ENCODE measurements around the gene IFNB1. TPM values are rescaled to one million over a fixed set of nuclear protein-coding genes. Genes with fewer than 3 reads are reported as not detected.

Gene IFNB1
- total RNA-seq (not detected), polyA plus RNA-seq (ENCODE audit: insufficient read depth in 1 of 8, insufficient read length in 8 of 8, low replicate concordance in 1 of 8) (not detected)
- long read RNA-seq, donor 1 = 0 reads
- long read RNA-seq, donor 2 = 0 reads
- long read RNA-seq, donor 3 = 0 reads
- long read RNA-seq, donor 4 = 0 reads
- long read RNA-seq, donor 5 = 0 reads
- long read RNA-seq, donor 6 = 0 reads
- long read RNA-seq, donor 7 = 0 reads
- long read RNA-seq, donor 8 = 0 reads
- long read RNA-seq, donor 9 = 0 reads
- long read RNA-seq, donor 10 = 0 reads
- long read RNA-seq, donor 11 = 0 reads

DNA sequence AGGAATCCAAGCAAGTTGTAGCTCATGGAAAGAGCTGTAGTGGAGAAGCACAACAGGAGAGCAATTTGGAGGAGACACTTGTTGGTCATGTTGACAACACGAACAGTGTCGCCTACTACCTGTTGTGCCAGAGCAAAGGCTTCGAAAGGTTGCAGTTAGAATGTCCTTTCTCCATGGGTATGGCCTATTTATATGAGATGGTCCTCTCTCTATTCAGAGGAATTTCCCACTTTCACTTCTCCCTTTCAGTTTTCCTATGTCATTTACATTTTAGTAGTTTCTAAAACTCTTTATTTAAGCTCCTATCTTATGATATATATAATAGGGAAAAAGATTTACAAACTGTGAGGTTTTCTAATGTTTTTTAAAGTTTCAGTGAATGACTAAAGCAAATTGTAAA, at the start of gene IFNB1:
IFNB1 (minus strand) TSS at position 162 of the 400 bp plus-strand sequence; CDS start at position 89, 73 bp downstream.
- Histone ChIP-seq H3K4me3 (ENCODE audit: low read length) (no peak within 1 kb of the TSS), H3K27me3 (ENCODE audit: control insufficient read depth, insufficient read depth, low read length) (no peaks in the 10 kb centered on the region), H3K4me1 (ENCODE audit: control insufficient read depth, insufficient read depth, low read length) (no peaks in the 10 kb centered on the region), H3K36me3 (ENCODE audit: control insufficient read depth, insufficient read depth, low read length) (no peaks in the 10 kb centered on the region), H3K27ac (ENCODE audit: low read length) (no peak within 1 kb of the TSS), H3K9me3 (replicated peaks; ENCODE audit: control insufficient read depth, low read depth, low read length) (no peaks in the 10 kb centered on the region)
- DNase-seq = no peak
- no CpG with 5 or more reads among the region's 3 CpGs for WGBS (ENCODE audit: insufficient coverage)

DNA sequence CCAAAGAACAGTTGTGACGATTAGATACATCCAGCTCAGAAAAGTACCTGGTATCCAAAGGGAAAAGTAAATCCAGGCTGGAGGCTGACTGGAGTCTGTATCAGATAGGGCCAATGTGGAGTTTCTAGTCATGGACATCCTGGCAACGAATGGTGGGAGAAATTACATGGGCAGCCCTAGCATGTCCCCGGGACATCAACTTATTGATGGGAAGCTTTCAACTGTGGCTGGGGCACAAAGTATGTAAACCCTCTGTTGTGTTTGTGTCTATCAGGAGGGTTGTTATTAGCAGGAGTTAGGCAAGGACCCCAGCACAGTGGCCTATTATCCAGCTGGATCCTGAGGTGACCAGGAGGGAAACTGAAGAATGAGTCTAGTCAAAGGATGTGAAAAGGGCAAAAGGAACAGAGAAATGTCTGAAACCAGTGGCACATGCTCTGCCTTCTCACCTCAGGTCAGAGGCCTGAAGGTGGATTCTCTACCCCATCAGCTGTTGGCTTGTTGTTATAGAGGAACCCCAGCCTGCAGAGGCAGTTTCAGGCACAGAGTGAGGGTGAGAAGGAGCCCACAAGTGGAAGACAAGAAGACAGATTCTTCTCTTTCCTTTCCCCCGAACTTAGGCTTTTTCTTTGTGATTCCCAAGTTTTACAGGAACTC, 44.0 kb upstream of the IFNB1 start:
- WGBS (ENCODE audit: insufficient coverage) = 98% methylated on average over 3 of the region's 4 CpGs
- no peak for DNase-seq

DNA sequence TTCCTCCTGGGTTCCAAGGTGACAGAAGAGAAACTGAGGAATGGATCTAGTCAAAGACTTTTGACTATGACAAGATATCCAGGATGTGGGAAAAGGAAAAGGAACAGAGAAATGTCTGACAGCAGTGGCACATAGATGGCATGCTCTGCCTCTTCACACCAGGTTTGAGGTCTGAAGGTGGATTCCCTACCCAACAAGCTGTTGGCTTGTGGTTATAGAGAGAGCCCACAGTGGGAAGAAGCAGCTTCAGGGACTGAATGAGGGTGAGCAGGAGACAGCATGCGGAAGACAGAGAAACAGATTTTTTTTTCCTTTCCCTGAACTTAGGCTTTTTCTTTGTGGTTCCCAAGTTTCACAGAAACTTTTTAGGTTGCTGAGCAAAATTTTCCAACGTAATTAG, 43.3 kb upstream of the IFNB1 start:
- H3K36me3 ChIP-seq (ENCODE audit: control insufficient read depth, insufficient read depth, low read length) = no peaks in the 10 kb centered on the region
- no peak overlapping the region for H3K4me3 ChIP-seq (ENCODE audit: low read length)
- H3K9me3 ChIP-seq (replicated peaks; ENCODE audit: control insufficient read depth, low read depth, low read length) = no peaks in the 10 kb centered on the region
- H3K27me3 ChIP-seq (ENCODE audit: control insufficient read depth, insufficient read depth, low read length) = no peaks in the 10 kb centered on the region
- 100% methylated on average over 1 of the region's 2 CpGs for WGBS (ENCODE audit: insufficient coverage)
- no peaks in the 10 kb centered on the region for H3K4me1 ChIP-seq (ENCODE audit: control insufficient read depth, insufficient read depth, low read length)
- H3K27ac ChIP-seq (ENCODE audit: low read length) = no peak overlapping the region
- DNase-seq = no peak

More for the DNA sequence above, 44.0 kb upstream of the IFNB1 start:
- Histone ChIP-seq H3K36me3 (ENCODE audit: control insufficient read depth, insufficient read depth, low read length) (no peaks in the 10 kb centered on the region), H3K4me3 (ENCODE audit: low read length) (no peak overlapping the region), H3K4me1 (ENCODE audit: control insufficient read depth, insufficient read depth, low read length) (no peaks in the 10 kb centered on the region), H3K27ac (ENCODE audit: low read length) (no peak overlapping the region), H3K9me3 (replicated peaks; ENCODE audit: control insufficient read depth, low read depth, low read length) (no peaks in the 10 kb centered on the region), H3K27me3 (ENCODE audit: control insufficient read depth, insufficient read depth, low read length) (no peaks in the 10 kb centered on the region)

GRCh38 chr9:21119093-21119770, 41.5 kb upstream of the IFNB1 start:
- H3K27me3 ChIP-seq (ENCODE audit: control insufficient read depth, insufficient read depth, low read length) = no peaks in the 10 kb centered on the region
- 58% methylated on average over 6 of the region's 7 CpGs for WGBS (ENCODE audit: insufficient coverage)
- H3K4me1 ChIP-seq (ENCODE audit: control insufficient read depth, insufficient read depth, low read length) = no peaks in the 10 kb centered on the region
- no peak overlapping the region for H3K4me3 ChIP-seq (ENCODE audit: low read length)
- peak; percentile 56 for DNase-seq
- H3K27ac ChIP-seq (ENCODE audit: low read length) = no peak overlapping the region
- no peaks in the 10 kb centered on the region for H3K36me3 ChIP-seq (ENCODE audit: control insufficient read depth, insufficient read depth, low read length)
- no peaks in the 10 kb centered on the region for H3K9me3 ChIP-seq (replicated peaks; ENCODE audit: control insufficient read depth, low read depth, low read length)

DNA sequence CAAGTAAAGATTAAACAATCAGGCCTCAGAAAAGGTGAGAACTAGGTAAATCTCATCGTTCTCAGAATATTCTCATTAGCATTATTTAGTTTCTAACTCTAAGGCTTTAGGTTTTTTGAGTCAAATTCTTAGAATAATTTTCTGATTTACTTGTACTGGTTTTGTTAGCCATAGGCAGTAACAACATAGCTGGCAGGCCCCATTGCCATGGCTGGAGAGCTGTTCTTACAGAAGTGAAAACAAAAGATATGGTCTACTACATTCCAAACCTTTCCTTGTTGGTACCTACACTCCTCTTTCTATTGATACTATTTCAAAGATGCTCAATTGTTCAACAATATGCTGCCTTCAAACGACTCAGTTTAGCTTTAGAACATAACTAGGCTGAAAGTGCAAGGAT, 36.6 kb upstream of the IFNB1 start:
- H3K36me3 ChIP-seq (ENCODE audit: control insufficient read depth, insufficient read depth, low read length) = no peaks in the 10 kb centered on the region
- no peak overlapping the region for H3K4me3 ChIP-seq (ENCODE audit: low read length)
- WGBS (ENCODE audit: insufficient coverage) = no CpG with 5 or more reads among the region's 2 CpGs
- H3K4me1 ChIP-seq (ENCODE audit: control insufficient read depth, insufficient read depth, low read length) = no peaks in the 10 kb centered on the region
- H3K9me3 ChIP-seq (replicated peaks; ENCODE audit: control insufficient read depth, low read depth, low read length) = no peaks in the 10 kb centered on the region
- no peak overlapping the region for H3K27ac ChIP-seq (ENCODE audit: low read length)
- H3K27me3 ChIP-seq (ENCODE audit: control insufficient read depth, insufficient read depth, low read length) = no peaks in the 10 kb centered on the region
- DNase-seq = no peak

DNA sequence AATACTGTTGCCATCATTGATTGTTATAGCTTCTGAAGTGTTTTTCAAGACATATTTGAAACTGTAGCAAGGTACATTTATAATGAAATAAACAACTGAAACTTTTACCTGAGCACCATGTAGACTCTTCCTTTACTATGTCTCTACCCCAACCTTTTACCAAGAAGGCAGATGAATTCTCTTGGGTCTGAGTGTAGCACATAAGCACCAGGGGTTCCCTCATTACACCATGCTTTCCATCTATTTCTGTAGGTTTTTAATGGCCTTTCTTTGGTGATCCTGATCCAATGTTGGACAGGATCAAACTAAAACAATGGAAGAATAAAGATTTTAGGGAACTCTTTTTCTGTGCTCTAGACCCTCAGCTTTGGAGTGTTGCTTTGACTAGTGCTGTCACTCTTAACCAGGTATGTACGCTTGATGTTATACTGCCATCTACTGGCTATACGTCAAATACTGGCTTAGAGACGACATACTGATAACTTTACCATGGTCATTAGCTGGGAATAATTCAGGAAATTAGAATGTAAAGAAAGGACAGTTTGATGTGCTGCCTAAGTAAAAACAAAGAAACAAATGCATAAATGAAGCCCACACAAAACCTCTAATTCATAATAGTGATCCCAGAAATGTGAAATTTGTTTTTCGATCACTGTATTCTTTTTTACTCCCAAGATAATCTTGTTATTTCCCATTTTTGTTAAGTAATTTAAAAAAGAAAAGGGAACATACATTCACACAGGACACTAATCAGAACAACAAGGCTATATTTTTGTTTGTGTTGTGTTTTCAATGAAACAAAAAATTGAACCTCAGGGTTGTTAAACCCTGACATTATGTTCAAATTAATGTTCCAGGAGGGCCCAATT, 33.2 kb upstream of the IFNB1 start:
- no CpG with 5 or more reads among the region's 4 CpGs for WGBS (ENCODE audit: insufficient coverage)
- no peak overlapping the region for H3K4me3 ChIP-seq (ENCODE audit: low read length)

GRCh38 chr9:21104787-21105186, 27.0 kb upstream of the IFNB1 start:
- peak; percentile 53 for DNase-seq

More for the DNA sequence above, 33.2 kb upstream of the IFNB1 start:
- no peaks in the 10 kb centered on the region for H3K27me3 ChIP-seq (ENCODE audit: control insufficient read depth, insufficient read depth, low read length)
- no peak overlapping the region for H3K27ac ChIP-seq (ENCODE audit: low read length)
- H3K4me1 ChIP-seq (ENCODE audit: control insufficient read depth, insufficient read depth, low read length) = no peaks in the 10 kb centered on the region
- H3K9me3 ChIP-seq (replicated peaks; ENCODE audit: control insufficient read depth, low read depth, low read length) = no peaks in the 10 kb centered on the region
- H3K36me3 ChIP-seq (ENCODE audit: control insufficient read depth, insufficient read depth, low read length) = no peaks in the 10 kb centered on the region
- DNase-seq = peak; percentile 84

GRCh38 chr9:21102305-21102704, 24.6 kb upstream of the IFNB1 start:
- H3K9me3 ChIP-seq (replicated peaks; ENCODE audit: control insufficient read depth, low read depth, low read length) = no peaks in the 10 kb centered on the region
- no peaks in the 10 kb centered on the region for H3K27me3 ChIP-seq (ENCODE audit: control insufficient read depth, insufficient read depth, low read length)
- no peak for DNase-seq
- H3K4me1 ChIP-seq (ENCODE audit: control insufficient read depth, insufficient read depth, low read length) = no peaks in the 10 kb centered on the region
- WGBS (ENCODE audit: insufficient coverage) = no CpG with 5 or more reads among the region's 1 CpG
- H3K36me3 ChIP-seq (ENCODE audit: control insufficient read depth, insufficient read depth, low read length) = no peaks in the 10 kb centered on the region
- no peak overlapping the region for H3K27ac ChIP-seq (ENCODE audit: low read length)
- H3K4me3 ChIP-seq (ENCODE audit: low read length) = no peak overlapping the region

More at GRCh38 chr9:21104787-21105186, 27.0 kb upstream of the IFNB1 start:
- no peaks in the 10 kb centered on the region for H3K27me3 ChIP-seq (ENCODE audit: control insufficient read depth, insufficient read depth, low read length)
- H3K4me3 ChIP-seq (ENCODE audit: low read length) = no peak overlapping the region
- H3K4me1 ChIP-seq (ENCODE audit: control insufficient read depth, insufficient read depth, low read length) = no peaks in the 10 kb centered on the region
- no peak overlapping the region for H3K27ac ChIP-seq (ENCODE audit: low read length)
- WGBS (ENCODE audit: insufficient coverage) = no CpG with 5 or more reads among the region's 1 CpG
- H3K36me3 ChIP-seq (ENCODE audit: control insufficient read depth, insufficient read depth, low read length) = no peaks in the 10 kb centered on the region
- no peaks in the 10 kb centered on the region for H3K9me3 ChIP-seq (replicated peaks; ENCODE audit: control insufficient read depth, low read depth, low read length)

- H3K4me3 ChIP-seq (ENCODE audit: low read length) = no peak overlapping the region
- no peak overlapping the region for H3K27ac ChIP-seq (ENCODE audit: low read length)
- H3K9me3 ChIP-seq (replicated peaks; ENCODE audit: control insufficient read depth, low read depth, low read length) = no peaks in the 10 kb centered on the region
- no peak for DNase-seq
- H3K36me3 ChIP-seq (ENCODE audit: control insufficient read depth, insufficient read depth, low read length) = no peaks in the 10 kb centered on the region
- WGBS (ENCODE audit: insufficient coverage) = no CpG with 5 or more reads among the region's 2 CpGs
- H3K4me1 ChIP-seq (ENCODE audit: control insufficient read depth, insufficient read depth, low read length) = peaks cover 7% of the 10 kb centered on the region
- no peaks in the 10 kb centered on the region for H3K27me3 ChIP-seq (ENCODE audit: control insufficient read depth, insufficient read depth, low read length)
Observed at GRCh38 chr9:21097817-21098216, 20.1 kb upstream of the IFNB1 start.

GRCh38 chr9:21096901-21097255, 19.1 kb upstream of the IFNB1 start:
- Histone ChIP-seq H3K4me1 (ENCODE audit: control insufficient read depth, insufficient read depth, low read length) (peaks cover 7% of the 10 kb centered on the region), H3K9me3 (replicated peaks; ENCODE audit: control insufficient read depth, low read depth, low read length) (no peaks in the 10 kb centered on the region), H3K27me3 (ENCODE audit: control insufficient read depth, insufficient read depth, low read length) (no peaks in the 10 kb centered on the region), H3K36me3 (ENCODE audit: control insufficient read depth, insufficient read depth, low read length) (no peaks in the 10 kb centered on the region), H3K27ac (ENCODE audit: low read length) (no peak overlapping the region), H3K4me3 (ENCODE audit: low read length) (no peak overlapping the region)
- no CpG with 5 or more reads among the region's 2 CpGs for WGBS (ENCODE audit: insufficient coverage)
- DNase-seq = no peak
